WTC11 (cell line): ENCODE data around the gene NUDT16.

ENCODE experiments used
- KAT7 ChIP-seq: sonication (generic); formaldehyde crosslinking; IDR thresholded peaks from 2 replicates; pipeline ENCODE4 v1.8.1; 2023; ENCODE audit warnings: missing genetic modification reagents, mild to moderate bottlenecking, borderline replicate concordance
- TP53 ChIP-seq: sonication (generic); formaldehyde crosslinking; IDR thresholded peaks from 2 replicates; pipeline ENCODE4 v1.8.1; 2023; ENCODE audit warnings: mild to moderate bottlenecking, missing genetic modification reagents
- TF ChIP-seq, protein P1 (sequence below): sonication (generic); formaldehyde crosslinking; IDR thresholded peaks from 2 replicates; pipeline ENCODE4 v1.8.0; 2022; ENCODE audit warnings: mild to moderate bottlenecking, missing genetic modification reagents
- TF ChIP-seq, protein P2 (sequence below): fragments of 250-450 bp; sonication (Bioruptor Pico); IDR thresholded peaks from 2 replicates; pipeline ENCODE4 v1.9.0; 2021; ENCODE audit warnings: mild to moderate bottlenecking, borderline replicate concordance
- TF ChIP-seq, protein P3 (sequence below): fragments of 200-600 bp; IDR thresholded peaks from 2 replicates; pipeline ENCODE4 v1.8.0; 2022; ENCODE audit warnings: antibody characterized with exemption

DNA sequence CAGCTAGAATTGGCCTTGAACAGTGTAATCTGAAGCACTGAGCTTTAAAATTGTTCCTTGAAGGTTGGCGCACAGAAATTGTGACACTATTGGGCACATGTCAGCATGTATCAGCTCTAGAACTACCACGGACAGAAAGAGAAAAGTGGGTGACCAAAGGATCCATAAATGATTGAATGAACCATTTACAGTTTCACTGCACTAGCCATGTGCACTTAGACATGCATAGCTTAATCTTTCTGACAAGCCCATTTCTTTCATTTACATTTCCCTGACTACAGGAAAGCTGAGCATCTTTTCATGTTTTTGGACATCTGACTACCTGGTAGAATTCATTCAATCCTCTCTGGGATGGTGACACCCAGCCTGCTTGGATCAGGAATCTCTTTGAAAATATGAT is 36.2 kb downstream of the NUDT16 start:
- TF ChIP-seq KAT7 (CRISPR knock-in tag): no peak
- TF ChIP-seq, protein P1, sequence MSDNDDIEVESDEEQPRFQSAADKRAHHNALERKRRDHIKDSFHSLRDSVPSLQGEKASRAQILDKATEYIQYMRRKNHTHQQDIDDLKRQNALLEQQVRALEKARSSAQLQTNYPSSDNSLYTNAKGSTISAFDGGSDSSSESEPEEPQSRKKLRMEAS (CRISPR knock-in tag): no peak
- TF ChIP-seq TP53 (CRISPR knock-in tag): no peak
- TF ChIP-seq, protein P2, sequence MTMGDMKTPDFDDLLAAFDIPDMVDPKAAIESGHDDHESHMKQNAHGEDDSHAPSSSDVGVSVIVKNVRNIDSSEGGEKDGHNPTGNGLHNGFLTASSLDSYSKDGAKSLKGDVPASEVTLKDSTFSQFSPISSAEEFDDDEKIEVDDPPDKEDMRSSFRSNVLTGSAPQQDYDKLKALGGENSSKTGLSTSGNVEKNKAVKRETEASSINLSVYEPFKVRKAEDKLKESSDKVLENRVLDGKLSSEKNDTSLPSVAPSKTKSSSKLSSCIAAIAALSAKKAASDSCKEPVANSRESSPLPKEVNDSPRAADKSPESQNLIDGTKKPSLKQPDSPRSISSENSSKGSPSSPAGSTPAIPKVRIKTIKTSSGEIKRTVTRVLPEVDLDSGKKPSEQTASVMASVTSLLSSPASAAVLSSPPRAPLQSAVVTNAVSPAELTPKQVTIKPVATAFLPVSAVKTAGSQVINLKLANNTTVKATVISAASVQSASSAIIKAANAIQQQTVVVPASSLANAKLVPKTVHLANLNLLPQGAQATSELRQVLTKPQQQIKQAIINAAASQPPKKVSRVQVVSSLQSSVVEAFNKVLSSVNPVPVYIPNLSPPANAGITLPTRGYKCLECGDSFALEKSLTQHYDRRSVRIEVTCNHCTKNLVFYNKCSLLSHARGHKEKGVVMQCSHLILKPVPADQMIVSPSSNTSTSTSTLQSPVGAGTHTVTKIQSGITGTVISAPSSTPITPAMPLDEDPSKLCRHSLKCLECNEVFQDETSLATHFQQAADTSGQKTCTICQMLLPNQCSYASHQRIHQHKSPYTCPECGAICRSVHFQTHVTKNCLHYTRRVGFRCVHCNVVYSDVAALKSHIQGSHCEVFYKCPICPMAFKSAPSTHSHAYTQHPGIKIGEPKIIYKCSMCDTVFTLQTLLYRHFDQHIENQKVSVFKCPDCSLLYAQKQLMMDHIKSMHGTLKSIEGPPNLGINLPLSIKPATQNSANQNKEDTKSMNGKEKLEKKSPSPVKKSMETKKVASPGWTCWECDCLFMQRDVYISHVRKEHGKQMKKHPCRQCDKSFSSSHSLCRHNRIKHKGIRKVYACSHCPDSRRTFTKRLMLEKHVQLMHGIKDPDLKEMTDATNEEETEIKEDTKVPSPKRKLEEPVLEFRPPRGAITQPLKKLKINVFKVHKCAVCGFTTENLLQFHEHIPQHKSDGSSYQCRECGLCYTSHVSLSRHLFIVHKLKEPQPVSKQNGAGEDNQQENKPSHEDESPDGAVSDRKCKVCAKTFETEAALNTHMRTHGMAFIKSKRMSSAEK: no peak
- TF ChIP-seq, protein P3, sequence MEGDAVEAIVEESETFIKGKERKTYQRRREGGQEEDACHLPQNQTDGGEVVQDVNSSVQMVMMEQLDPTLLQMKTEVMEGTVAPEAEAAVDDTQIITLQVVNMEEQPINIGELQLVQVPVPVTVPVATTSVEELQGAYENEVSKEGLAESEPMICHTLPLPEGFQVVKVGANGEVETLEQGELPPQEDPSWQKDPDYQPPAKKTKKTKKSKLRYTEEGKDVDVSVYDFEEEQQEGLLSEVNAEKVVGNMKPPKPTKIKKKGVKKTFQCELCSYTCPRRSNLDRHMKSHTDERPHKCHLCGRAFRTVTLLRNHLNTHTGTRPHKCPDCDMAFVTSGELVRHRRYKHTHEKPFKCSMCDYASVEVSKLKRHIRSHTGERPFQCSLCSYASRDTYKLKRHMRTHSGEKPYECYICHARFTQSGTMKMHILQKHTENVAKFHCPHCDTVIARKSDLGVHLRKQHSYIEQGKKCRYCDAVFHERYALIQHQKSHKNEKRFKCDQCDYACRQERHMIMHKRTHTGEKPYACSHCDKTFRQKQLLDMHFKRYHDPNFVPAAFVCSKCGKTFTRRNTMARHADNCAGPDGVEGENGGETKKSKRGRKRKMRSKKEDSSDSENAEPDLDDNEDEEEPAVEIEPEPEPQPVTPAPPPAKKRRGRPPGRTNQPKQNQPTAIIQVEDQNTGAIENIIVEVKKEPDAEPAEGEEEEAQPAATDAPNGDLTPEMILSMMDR: no peak
